HEK293 (cell line): ENCODE data around the gene SLC29A1.

Experiments
- YY1 ChIP-seq: fragments of 450-650 bp; formaldehyde crosslinking; IDR thresholded peaks from 2 replicates; pipeline ENCODE4 v1.5.1; 2018; ENCODE audit warnings: missing biosample characterization, missing genetic modification characterization
- ZBTB7A ChIP-seq: fragments of 450-650 bp; formaldehyde crosslinking; IDR thresholded peaks from 2 replicates; pipeline ENCODE4 v1.5.1; 2016; ENCODE audit warnings: low read depth, missing biosample characterization, missing genetic modification characterization
- TF ChIP-seq, protein P1 (sequence below): fragments of 450-650 bp; formaldehyde crosslinking; IDR thresholded peaks from 2 replicates; pipeline ENCODE4 v1.5.1; 2016; ENCODE audit warnings: missing biosample characterization, missing genetic modification characterization

DNA sequence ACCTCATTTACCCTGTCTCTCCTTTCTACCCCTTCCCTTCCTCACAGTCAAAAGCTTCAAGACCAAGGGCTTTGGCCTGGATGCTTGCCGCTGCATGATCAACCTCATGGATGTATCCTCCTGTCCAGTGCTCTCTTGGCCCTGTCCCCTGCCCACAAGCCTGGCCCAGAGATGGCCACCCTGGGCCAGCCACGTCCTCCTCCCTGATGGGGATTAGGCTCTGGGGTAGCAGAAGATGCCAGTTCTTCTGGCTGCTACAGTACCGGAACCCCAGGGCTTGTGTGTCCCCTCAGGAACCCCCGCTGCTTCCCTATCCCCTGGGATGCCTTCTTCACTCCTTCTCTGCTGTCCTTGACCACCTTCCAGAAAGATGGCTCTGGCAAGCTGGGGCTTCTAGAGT, 42.5 kb upstream of the SLC29A1 start:
- TF ChIP-seq YY1 (tag by site-specific recombination), result no peak
- TF ChIP-seq, protein P1, sequence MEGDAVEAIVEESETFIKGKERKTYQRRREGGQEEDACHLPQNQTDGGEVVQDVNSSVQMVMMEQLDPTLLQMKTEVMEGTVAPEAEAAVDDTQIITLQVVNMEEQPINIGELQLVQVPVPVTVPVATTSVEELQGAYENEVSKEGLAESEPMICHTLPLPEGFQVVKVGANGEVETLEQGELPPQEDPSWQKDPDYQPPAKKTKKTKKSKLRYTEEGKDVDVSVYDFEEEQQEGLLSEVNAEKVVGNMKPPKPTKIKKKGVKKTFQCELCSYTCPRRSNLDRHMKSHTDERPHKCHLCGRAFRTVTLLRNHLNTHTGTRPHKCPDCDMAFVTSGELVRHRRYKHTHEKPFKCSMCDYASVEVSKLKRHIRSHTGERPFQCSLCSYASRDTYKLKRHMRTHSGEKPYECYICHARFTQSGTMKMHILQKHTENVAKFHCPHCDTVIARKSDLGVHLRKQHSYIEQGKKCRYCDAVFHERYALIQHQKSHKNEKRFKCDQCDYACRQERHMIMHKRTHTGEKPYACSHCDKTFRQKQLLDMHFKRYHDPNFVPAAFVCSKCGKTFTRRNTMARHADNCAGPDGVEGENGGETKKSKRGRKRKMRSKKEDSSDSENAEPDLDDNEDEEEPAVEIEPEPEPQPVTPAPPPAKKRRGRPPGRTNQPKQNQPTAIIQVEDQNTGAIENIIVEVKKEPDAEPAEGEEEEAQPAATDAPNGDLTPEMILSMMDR, result no peak
- no peak for TF ChIP-seq ZBTB7A (tag by site-specific recombination)
